Ascending aorta (tissue), 2 donors: ENCODE data around the gene FLACC1. TPM values are rescaled to one million over a fixed set of nuclear protein-coding genes. Genes with fewer than 3 reads are reported as not detected.
A peak's percentile ranks its signal among the peaks of the same experiment; 100 is the strongest.
"Not testable (repeated sequence)": the region's sequence is repeated elsewhere in the genome, so short reads cannot be mapped to it uniquely, and the experiment has no call there.

Experiments used
- DNase-seq, 2 donors: peaks; one replicate each; pipeline ENCODE4 v3.0.0-alpha.2; 2019; ENCODE audit warnings: low spot score in 2 of 2
- H3K27ac ChIP-seq, 2 donors: fragments of 200-600 bp; sonication (generic); one replicate each; pipeline ENCODE4 v1.5.1; 2016 to 2017; ENCODE audit warnings: mild to moderate bottlenecking in 1 of 2
- H3K27me3 ChIP-seq: fragments of 200-600 bp; sonication (generic); one replicate; pipeline ENCODE4 v1.5.1; 2017
- H3K36me3 ChIP-seq, 2 donors: fragments of 200-600 bp; sonication (generic); one replicate each; pipeline ENCODE4 v1.5.1; 2016
- H3K4me1 ChIP-seq, 2 donors: fragments of 200-600 bp; sonication (generic); one replicate each; pipeline ENCODE4 v1.5.1; 2016 to 2017; ENCODE audit warnings: mild to moderate bottlenecking in 1 of 2
- H3K4me3 ChIP-seq, 2 donors: fragments of 200-600 bp; sonication (generic); one replicate each; pipeline ENCODE4 v1.5.1; 2016 to 2017; ENCODE audit warnings: mild to moderate bottlenecking in 1 of 2
- H3K9me3 ChIP-seq, 2 donors: fragments of 200-600 bp; sonication (generic); one replicate each; pipeline ENCODE4 v1.5.1; 2016
- CTCF ChIP-seq, 3 experiments: fragments of 200-600 bp in 2 of 3; fragments of 450-650 bp in 1 of 3; sonication (generic) in 2 of 3; IDR thresholded peaks; one replicate each; pipeline ENCODE4 v1.5.1; 2016 to 2019; ENCODE audit warnings: antibody characterized with exemption in 3 of 3, mild to moderate bottlenecking in 1 of 3, moderate library complexity in 1 of 3
- intact Hi-C: fragments of 100-400 bp; cut with DNase I; formaldehyde crosslinking; loops from one replicate; pipeline ENCODE4 v1.15.1; 2023
- total RNA-seq: library from RNA; depleted of rRNA; stranded (reverse); fragments of >200 nt; gene quantifications from one replicate; pipeline ENCODE4 v1.1.0, GENCODE V29; 2016

FLACC1 gene
- total RNA-seq, 1 donor from 2014 or later, result 0.32 TPM

GRCh38 chr2:201369775-201370174, 12.6 kb upstream of the FLACC1 start:
- H3K27ac ChIP-seq, result no peak overlapping the region
- intact Hi-C loops, result no loop called here
- no peak for TF ChIP-seq CTCF (IDR thresholded peaks at IDR 0.05)
- H3K36me3 ChIP-seq, result peaks cover 0 to 41% of the 10 kb centered on the region in 2 donors
- H3K4me3 ChIP-seq, result no peak overlapping the region
- no peaks in the 10 kb centered on the region for H3K4me1 ChIP-seq
- H3K9me3 ChIP-seq, result peaks cover 0 to 19% of the 10 kb centered on the region in 2 donors
- H3K27me3 ChIP-seq, result no peaks in the 10 kb centered on the region
- DNase-seq, result no peak

- H3K27me3 ChIP-seq, DNase-seq, H3K4me3 ChIP-seq, intact Hi-C loops, H3K4me1 ChIP-seq, H3K27ac ChIP-seq: not testable (repeated sequence)
- peaks cover 0 to 41% of the 10 kb centered on the region in 2 donors for H3K36me3 ChIP-seq
- H3K9me3 ChIP-seq, result peaks cover 0 to 19% of the 10 kb centered on the region in 2 donors
Observed at GRCh38 chr2:201369318-201369717, 12.2 kb upstream of the FLACC1 start.

- H3K4me3 ChIP-seq, result no peak overlapping the region
- no peak for DNase-seq
- H3K27ac ChIP-seq, result no peak overlapping the region
- peaks cover 4 to 66% of the 10 kb centered on the region in 2 donors for H3K36me3 ChIP-seq
- peaks cover 0 to 19% of the 10 kb centered on the region in 2 donors for H3K9me3 ChIP-seq
- no peaks in the 10 kb centered on the region for H3K4me1 ChIP-seq
- no peak for TF ChIP-seq CTCF (IDR thresholded peaks at IDR 0.05)
- intact Hi-C loops, result no loop called here
- H3K27me3 ChIP-seq, result no peaks in the 10 kb centered on the region
Observed at GRCh38 chr2:201366146-201366545, 9.0 kb upstream of the FLACC1 start.

GRCh38 chr2:201363857-201364560, 6.9 kb upstream of the FLACC1 start:
- peak; percentile 52 to 61 (median 59) for TF ChIP-seq CTCF (IDR thresholded peaks at IDR 0.05)
- intact Hi-C loops, result loop anchor here (5.0 kb wide), 1 partner anchor 127 kb away; no protein-coding TSS in a partner anchor

GRCh38 chr2:201362396-201362795, 5.3 kb upstream of the FLACC1 start:
- TF ChIP-seq CTCF (IDR thresholded peaks at IDR 0.05), result no peak
- Histone ChIP-seq H3K9me3 (peaks cover 0 to 9% of the 10 kb centered on the region in 2 donors), H3K4me3 (no peak overlapping the region), H3K36me3 (peaks cover 7 to 62% of the 10 kb centered on the region in 2 donors), H3K27ac (no peak overlapping the region), H3K27me3 (no peaks in the 10 kb centered on the region), H3K4me1 (no peaks in the 10 kb centered on the region)
- intact Hi-C loops, result loop anchor here (5.0 kb wide), 1 partner anchor 125 kb away; no protein-coding TSS in a partner anchor
- no peak for DNase-seq

More at GRCh38 chr2:201363857-201364560, 6.9 kb upstream of the FLACC1 start:
- Histone ChIP-seq H3K27ac (no peak overlapping the region), H3K27me3 (no peaks in the 10 kb centered on the region), H3K4me3 (no peak overlapping the region), H3K4me1 (no peaks in the 10 kb centered on the region), H3K36me3 (peaks cover 7 to 66% of the 10 kb centered on the region in 2 donors), H3K9me3 (peaks cover 0 to 19% of the 10 kb centered on the region in 2 donors)
- no peak for DNase-seq

GRCh38 chr2:201361078-201361733, 4.1 kb upstream of the FLACC1 start:
- H3K27me3 ChIP-seq, result no peaks in the 10 kb centered on the region
- DNase-seq, result no peak
- peaks cover 7 to 62% of the 10 kb centered on the region in 2 donors for H3K36me3 ChIP-seq
- H3K4me3 ChIP-seq, result no peak overlapping the region
- H3K4me1 ChIP-seq, result peaks cover 0 to 2% of the 10 kb centered on the region in 2 donors
- no peak overlapping the region for H3K27ac ChIP-seq
- H3K9me3 ChIP-seq, result no peaks in the 10 kb centered on the region
- intact Hi-C loops, result loop anchor here (5.0 kb wide), 1 partner anchor 124 kb away; no protein-coding TSS in a partner anchor
- TF ChIP-seq CTCF (IDR thresholded peaks at IDR 0.05), result no peak
